ENCODE results near the gene LRP10. TPM values are rescaled to one million over a fixed set of nuclear protein-coding genes. Genes with fewer than 3 reads are reported as not detected.

The LRP10 gene
- total RNA-seq, 2 donors from 2014 or later = 204 to 222 TPM

DNA sequence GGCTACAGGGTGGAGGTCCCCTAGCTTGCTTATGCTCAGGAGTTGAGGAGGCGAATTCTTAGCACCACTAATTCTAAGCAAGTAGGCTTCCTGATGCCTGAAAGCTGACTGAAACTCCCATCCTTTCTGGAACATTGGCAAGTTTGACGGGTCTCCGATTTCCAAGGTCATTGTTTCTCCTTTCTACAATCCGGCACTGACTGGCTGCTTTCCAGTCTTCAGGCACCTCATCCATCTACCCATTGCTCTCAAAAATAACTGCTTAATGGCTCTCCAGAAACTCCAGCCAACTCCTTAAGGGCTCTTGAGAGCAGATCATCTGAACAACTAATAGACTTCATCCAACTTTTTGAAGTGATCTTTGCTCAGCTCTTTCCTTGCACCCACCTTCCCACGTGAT, 24.8 kb downstream of the LRP10 start:
- Histone ChIP-seq H3K9ac (ENCODE audit: low read depth in 2 of 2, low read length in 2 of 2) (no peak overlapping the region), H3K27ac (no peak overlapping the region), H3K27me3 (no peaks in the 10 kb centered on the region), H3K4me3 (no peak overlapping the region), H3K9me3 (no peaks in the 10 kb centered on the region), H3K4me1 (no peaks in the 10 kb centered on the region), H3K36me3 (no peaks in the 10 kb centered on the region)
- intact Hi-C loops (cut with DNase I) = no loop called here
- no peak for DNase-seq
- TF ChIP-seq, protein P1, sequence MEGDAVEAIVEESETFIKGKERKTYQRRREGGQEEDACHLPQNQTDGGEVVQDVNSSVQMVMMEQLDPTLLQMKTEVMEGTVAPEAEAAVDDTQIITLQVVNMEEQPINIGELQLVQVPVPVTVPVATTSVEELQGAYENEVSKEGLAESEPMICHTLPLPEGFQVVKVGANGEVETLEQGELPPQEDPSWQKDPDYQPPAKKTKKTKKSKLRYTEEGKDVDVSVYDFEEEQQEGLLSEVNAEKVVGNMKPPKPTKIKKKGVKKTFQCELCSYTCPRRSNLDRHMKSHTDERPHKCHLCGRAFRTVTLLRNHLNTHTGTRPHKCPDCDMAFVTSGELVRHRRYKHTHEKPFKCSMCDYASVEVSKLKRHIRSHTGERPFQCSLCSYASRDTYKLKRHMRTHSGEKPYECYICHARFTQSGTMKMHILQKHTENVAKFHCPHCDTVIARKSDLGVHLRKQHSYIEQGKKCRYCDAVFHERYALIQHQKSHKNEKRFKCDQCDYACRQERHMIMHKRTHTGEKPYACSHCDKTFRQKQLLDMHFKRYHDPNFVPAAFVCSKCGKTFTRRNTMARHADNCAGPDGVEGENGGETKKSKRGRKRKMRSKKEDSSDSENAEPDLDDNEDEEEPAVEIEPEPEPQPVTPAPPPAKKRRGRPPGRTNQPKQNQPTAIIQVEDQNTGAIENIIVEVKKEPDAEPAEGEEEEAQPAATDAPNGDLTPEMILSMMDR (IDR thresholded peaks at IDR 0.05) = no peak

DNA sequence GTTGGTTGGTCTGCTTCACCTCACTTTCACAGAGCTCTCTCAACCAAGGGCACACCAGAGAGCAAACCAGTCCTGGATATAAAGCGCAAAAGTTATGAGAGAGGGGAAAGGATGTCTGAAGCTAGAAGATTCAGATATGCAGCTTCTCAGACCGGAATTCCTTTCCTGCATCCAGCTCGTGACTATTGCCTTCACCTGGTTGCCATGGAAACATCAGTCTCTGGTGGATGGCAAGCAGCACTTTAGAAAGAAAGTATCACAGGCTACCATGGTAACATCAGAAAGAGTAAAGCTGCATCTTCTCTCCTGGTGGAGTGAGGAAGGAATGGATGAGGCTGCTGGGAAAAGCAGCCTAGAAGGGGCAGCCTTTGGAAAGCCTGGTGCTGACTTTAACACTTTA, 25.2 kb downstream of the LRP10 start:
- Histone ChIP-seq H3K9ac (ENCODE audit: low read depth in 2 of 2, low read length in 2 of 2) (no peak overlapping the region), H3K4me1 (no peaks in the 10 kb centered on the region), H3K27me3 (no peaks in the 10 kb centered on the region), H3K27ac (no peak overlapping the region), H3K4me3 (no peak overlapping the region), H3K9me3 (no peaks in the 10 kb centered on the region), H3K36me3 (peaks cover 4% of the 10 kb centered on the region)
- intact Hi-C loops (cut with DNase I) = no loop called here
- DNase-seq = no peak
- TF ChIP-seq, protein P1 (IDR thresholded peaks at IDR 0.05) = no peak

DNA sequence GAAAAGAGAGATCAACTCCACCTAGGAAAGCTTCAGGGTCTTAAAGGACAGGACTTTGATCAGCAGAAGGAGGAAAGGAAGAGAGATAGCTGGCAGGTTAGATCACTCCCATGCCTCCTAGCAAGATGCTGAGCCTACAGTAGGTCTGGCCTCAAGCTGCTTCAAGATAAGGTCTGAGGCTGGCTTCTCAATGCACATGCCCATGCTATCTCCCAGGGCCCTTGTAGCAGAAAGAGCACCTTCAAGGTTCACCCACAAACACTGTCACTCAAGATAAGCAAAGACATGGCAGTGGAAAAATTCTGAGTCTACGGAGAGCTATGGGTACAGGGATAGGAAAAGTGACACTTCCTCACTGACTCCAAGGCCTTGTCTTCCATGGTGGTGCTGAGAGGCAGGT, 25.8 kb downstream of the LRP10 start:
- no peak for DNase-seq
- H3K4me3 ChIP-seq = no peak overlapping the region
- no peak overlapping the region for H3K9ac ChIP-seq (ENCODE audit: low read depth in 2 of 2, low read length in 2 of 2)
- peaks cover 10% of the 10 kb centered on the region for H3K36me3 ChIP-seq
- H3K27me3 ChIP-seq = no peaks in the 10 kb centered on the region
- intact Hi-C loops (cut with DNase I) = no loop called here
- H3K9me3 ChIP-seq = no peaks in the 10 kb centered on the region
- no peaks in the 10 kb centered on the region for H3K4me1 ChIP-seq
- H3K27ac ChIP-seq = no peak overlapping the region
- TF ChIP-seq, protein P1 (IDR thresholded peaks at IDR 0.05) = no peak

DNA sequence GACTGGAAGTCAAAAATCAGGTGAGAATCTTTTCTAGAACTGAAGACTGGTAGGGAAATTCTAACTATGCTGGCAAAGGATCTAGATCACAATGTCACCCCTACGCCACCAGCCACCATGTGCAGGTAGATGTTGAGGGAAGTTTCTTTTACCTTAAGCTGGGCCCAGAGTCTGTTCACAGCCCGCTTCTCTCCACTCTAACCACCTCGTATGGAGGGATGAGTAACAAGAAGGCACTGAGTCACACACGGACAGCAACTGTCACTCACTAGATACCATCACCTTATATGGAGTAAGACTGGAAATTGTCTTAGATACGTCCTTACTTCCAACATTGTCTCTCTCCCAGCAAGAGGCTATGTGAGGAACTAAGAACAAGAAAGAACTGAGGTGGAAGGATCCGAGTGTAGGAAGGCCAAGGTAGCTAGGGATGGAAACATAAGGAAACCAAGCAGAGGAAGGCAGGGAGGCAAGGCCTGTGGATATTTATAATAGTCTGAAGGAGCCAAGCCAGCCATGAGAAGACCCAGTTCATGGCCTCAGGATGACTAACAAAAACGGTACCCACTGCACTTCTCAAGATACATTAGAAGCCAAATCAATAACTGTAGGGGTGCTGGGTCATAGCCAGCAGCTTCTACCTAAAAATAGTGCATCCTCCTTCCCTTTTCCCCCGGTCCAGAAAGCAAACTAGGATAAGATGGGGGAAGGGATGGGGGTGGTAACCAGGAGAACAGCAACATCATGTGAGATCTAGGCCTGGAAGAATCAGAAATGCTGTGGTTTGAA, 27.0 kb downstream of the LRP10 start:
- no peak overlapping the region for H3K27ac ChIP-seq
- TF ChIP-seq, protein P1 (IDR thresholded peaks at IDR 0.05) = no peak
- H3K27me3 ChIP-seq = no peaks in the 10 kb centered on the region
- intact Hi-C loops (cut with DNase I) = no loop called here
- no peak overlapping the region for H3K9ac ChIP-seq (ENCODE audit: low read depth in 2 of 2, low read length in 2 of 2)
- H3K9me3 ChIP-seq = no peaks in the 10 kb centered on the region
- H3K4me1 ChIP-seq = no peaks in the 10 kb centered on the region
- peaks cover 15% of the 10 kb centered on the region for H3K36me3 ChIP-seq
- H3K4me3 ChIP-seq = no peak overlapping the region
- no peak for DNase-seq

DNA sequence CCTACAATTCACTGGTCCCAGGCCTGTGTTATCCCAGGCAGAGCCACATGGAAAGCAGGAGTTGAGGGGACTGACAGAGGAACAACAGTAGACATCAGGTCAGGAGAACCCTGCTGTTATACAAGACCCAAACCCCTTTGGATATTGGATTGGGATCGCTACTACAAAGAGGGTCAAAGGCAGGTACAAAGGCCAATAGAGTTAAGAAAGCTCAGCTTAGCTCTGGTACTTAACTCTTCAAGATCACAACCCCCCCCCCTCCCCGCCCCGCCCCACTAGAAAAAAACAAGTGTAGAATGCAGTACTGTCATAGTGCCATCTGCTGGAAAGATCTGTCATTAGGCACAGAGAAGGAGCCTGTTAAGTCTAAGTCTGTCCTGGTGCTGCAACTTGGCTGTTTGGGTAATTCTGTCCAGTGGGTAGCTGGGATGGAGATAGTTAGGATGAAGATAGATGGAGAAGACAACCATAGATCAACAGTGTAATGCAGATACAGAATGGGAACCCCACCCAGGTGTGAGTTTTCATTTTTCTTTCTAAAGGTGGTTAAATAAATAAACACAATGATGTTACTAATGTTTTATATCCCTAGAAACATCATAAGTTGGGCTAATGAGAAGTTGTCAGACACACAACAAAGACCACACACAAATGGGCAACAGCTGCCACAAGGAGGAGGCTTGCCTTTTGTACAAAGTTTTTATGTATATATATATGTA, 28.7 kb downstream of the LRP10 start:
- TF ChIP-seq, protein P1 (IDR thresholded peaks at IDR 0.05) = peak; percentile 39
- no peak overlapping the region for H3K4me3 ChIP-seq
- H3K4me1 ChIP-seq = no peaks in the 10 kb centered on the region
- H3K36me3 ChIP-seq = peaks cover 24% of the 10 kb centered on the region
- peak overlapping the region; percentile 14 for H3K27ac ChIP-seq
- DNase-seq = peak; percentile 55
- no peak overlapping the region for H3K9ac ChIP-seq (ENCODE audit: low read depth in 2 of 2, low read length in 2 of 2)
- H3K27me3 ChIP-seq = no peaks in the 10 kb centered on the region
- intact Hi-C loops (cut with DNase I) = no loop called here
- no peaks in the 10 kb centered on the region for H3K9me3 ChIP-seq
